Left ventricle myocardium inferior (tissue), 1 donor: Measurements from ENCODE around the gene SEC14L3. TPM values are rescaled to one million over a fixed set of nuclear protein-coding genes. Genes with fewer than 3 reads are reported as not detected.
"Not testable (repeated sequence)": the region's sequence is repeated elsewhere in the genome, so short reads cannot be mapped to it uniquely, and the experiment has no call there.

ENCODE experiments used
- DNase-seq: peaks from one replicate; pipeline ENCODE4 v3.0.0-alpha.2; 2020
- H3K27ac ChIP-seq: fragments of 200-600 bp; replicated peaks from 2 replicates; pipeline ENCODE4 v1.8.0; 2021
- H3K27me3 ChIP-seq: fragments of 200-600 bp; 2 replicates; pipeline ENCODE4 v1.8.0; 2021; ENCODE audit warnings: low read depth
- H3K36me3 ChIP-seq: fragments of 200-600 bp; 2 replicates; pipeline ENCODE4 v1.8.0; 2021
- H3K4me1 ChIP-seq: fragments of 200-600 bp; 2 replicates; pipeline ENCODE4 v1.8.0; 2021
- H3K4me3 ChIP-seq: fragments of 200-600 bp; 2 replicates; pipeline ENCODE4 v1.8.0; 2021; ENCODE audit warnings: mild to moderate bottlenecking, moderate library complexity
- H3K9me3 ChIP-seq: fragments of 200-600 bp; replicated peaks from 2 replicates; pipeline ENCODE4 v1.8.0; 2021
- CTCF ChIP-seq: fragments of 200-600 bp; IDR thresholded peaks from 2 replicates; pipeline ENCODE4 v1.8.0; 2021; ENCODE audit warnings: antibody characterized with exemption, mild to moderate bottlenecking, borderline replicate concordance
- intact Hi-C: fragments of 100-400 bp; cut with micrococcal nuclease; formaldehyde crosslinking; loops from one replicate; pipeline ENCODE4 v1.11.0; 2022
- total RNA-seq: library from RNA; stranded (reverse); fragmentation: NEBNext Ultra II Directional; extraction: Animal tissue kit (Norgen Biotek cat#: 25700); gene quantifications from one replicate; pipeline ENCODE4 v1.2.1, GENCODE V29; 2021
- donor health status: DM: no; HTN: yes; CAD: no; lungs with severe emphysema.

The SEC14L3 gene
- total RNA-seq, 1 donor from 2014 or later, result not detected

GRCh38 chr22:30469165-30469564 lies 2.7 kb downstream of the SEC14L3 start:
- Histone ChIP-seq H3K27me3 (peaks cover 71% of the 10 kb centered on the region), H3K36me3 (no peaks in the 10 kb centered on the region)
- no peak for DNase-seq

GRCh38 chr22:30460555-30460954 lies 11.3 kb downstream of the SEC14L3 start:
- H3K9me3 ChIP-seq, H3K36me3 ChIP-seq, H3K27ac ChIP-seq, intact Hi-C loops, H3K4me3 ChIP-seq, H3K4me1 ChIP-seq, DNase-seq: not testable (repeated sequence)
- H3K27me3 ChIP-seq, result peaks cover 38% of the 10 kb centered on the region

More at GRCh38 chr22:30469165-30469564, 2.7 kb downstream of the SEC14L3 start:
- Histone ChIP-seq H3K9me3 (no peaks in the 10 kb centered on the region), H3K27ac (no peak overlapping the region), H3K4me3 (no peak overlapping the region), H3K4me1 (no peaks in the 10 kb centered on the region)
- intact Hi-C loops, result no loop called here
- no peak for TF ChIP-seq CTCF

GRCh38 chr22:30460147-30460546 lies 11.7 kb downstream of the SEC14L3 start:
- intact Hi-C loops, result no loop called here
- TF ChIP-seq CTCF, result no peak
- Histone ChIP-seq H3K36me3 (no peaks in the 10 kb centered on the region), H3K27ac (no peak overlapping the region), H3K9me3 (no peaks in the 10 kb centered on the region), H3K4me3 (no peak overlapping the region), H3K4me1 (no peaks in the 10 kb centered on the region), H3K27me3 (peaks cover 37% of the 10 kb centered on the region)
- no peak for DNase-seq

- H3K9me3 ChIP-seq, result no peaks in the 10 kb centered on the region
- no peaks in the 10 kb centered on the region for H3K4me1 ChIP-seq
- no peak overlapping the region for H3K27ac ChIP-seq
- no peaks in the 10 kb centered on the region for H3K36me3 ChIP-seq
- no peak overlapping the region for H3K4me3 ChIP-seq
- intact Hi-C loops, result no loop called here
- peaks cover 30% of the 10 kb centered on the region for H3K27me3 ChIP-seq
- DNase-seq, result no peak
- no peak for TF ChIP-seq CTCF
These were observed 12.4 kb downstream of the SEC14L3 start for GRCh38 chr22:30459181-30460052.

- H3K4me1 ChIP-seq, result no peaks in the 10 kb centered on the region
- intact Hi-C loops, result no loop called here
- no peaks in the 10 kb centered on the region for H3K36me3 ChIP-seq
- no peaks in the 10 kb centered on the region for H3K9me3 ChIP-seq
- no peak for DNase-seq
- H3K27me3 ChIP-seq, result peaks cover 40% of the 10 kb centered on the region
- H3K4me3 ChIP-seq, result no peak overlapping the region
- TF ChIP-seq CTCF, result no peak
- no peak overlapping the region for H3K27ac ChIP-seq
These were observed 13.8 kb downstream of the SEC14L3 start for GRCh38 chr22:30457981-30458380.
